Measurements from ENCODE around the gene KIAA1671. TPM values are rescaled to one million over a fixed set of nuclear protein-coding genes. Genes with fewer than 3 reads are reported as not detected.
"Not testable (repeated sequence)": the region's sequence is repeated elsewhere in the genome, so short reads cannot be mapped to it uniquely, and the experiment has no call there.

KIAA1671 gene
- total RNA-seq, 2 experiments from 2014 or later: 25.4 to 27.0 TPM

GRCh38 chr22:25174156-25174887, 221.8 kb downstream of the KIAA1671 start:
- no peak for DNase-seq
- H3K36me3 Mint-ChIP-seq (ENCODE audit: low read depth): peaks cover 27% of the 10 kb centered on the region
- peaks cover 1% of the 10 kb centered on the region for H3K9me3 Mint-ChIP-seq
- H3K4me3 Mint-ChIP-seq: no peak overlapping the region
- H3K27me3 Mint-ChIP-seq: no peaks in the 10 kb centered on the region
- H3K27ac Mint-ChIP-seq: no peak overlapping the region
- H3K4me1 Mint-ChIP-seq: no peaks in the 10 kb centered on the region
- CTCF ChIA-PET: no interaction called here
- POLR2A ChIA-PET: no interaction called here

GRCh38 chr22:25174888-25175411, 222.4 kb downstream of the KIAA1671 start:
- POLR2A ChIA-PET: no interaction called here
- Mint-ChIP-seq H3K36me3 (ENCODE audit: low read depth) (peaks cover 33% of the 10 kb centered on the region), H3K4me3 (no peak overlapping the region), H3K9me3 (peaks cover 7% of the 10 kb centered on the region), H3K27me3 (no peaks in the 10 kb centered on the region), H3K27ac (no peak overlapping the region), H3K4me1 (no peaks in the 10 kb centered on the region)
- no peak for DNase-seq
- CTCF ChIA-PET: no interaction called here

GRCh38 chr22:25176175-25176574, 223.7 kb downstream of the KIAA1671 start:
- Mint-ChIP-seq H3K4me1 (no peaks in the 10 kb centered on the region), H3K4me3 (no peak overlapping the region), H3K36me3 (ENCODE audit: low read depth) (peaks cover 40% of the 10 kb centered on the region), H3K27me3 (no peaks in the 10 kb centered on the region), H3K27ac (no peak overlapping the region), H3K9me3 (peaks cover 7% of the 10 kb centered on the region)
- DNase-seq: no peak
- ChIA-PET POLR2A (no interaction called here), CTCF (interaction anchor here (0.7 kb wide), 1 partner anchor 24 kb away, joined by 3 read pairs; no protein-coding TSS in a partner anchor)

DNA sequence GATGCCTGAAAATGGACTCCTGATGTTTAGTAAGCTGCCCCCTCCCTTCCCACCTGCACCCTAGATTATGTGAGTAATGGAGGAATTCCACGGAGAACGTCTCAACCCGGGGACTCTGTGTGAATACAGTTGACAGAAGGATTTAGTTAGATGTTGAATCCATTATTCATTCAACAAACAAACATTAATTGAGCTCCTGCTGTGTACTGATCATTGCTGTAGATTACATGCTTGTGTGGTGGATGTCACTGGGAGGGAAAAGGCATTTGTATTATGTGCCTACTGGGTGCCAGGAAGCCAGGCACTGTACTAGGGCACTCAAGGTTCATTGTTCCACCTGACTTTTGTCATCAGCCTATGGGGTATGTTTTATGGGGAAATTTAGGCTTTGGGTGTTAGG, 224.3 kb downstream of the KIAA1671 start:
- CTCF ChIA-PET: interaction anchor here (0.7 kb wide), 1 partner anchor 24 kb away, joined by 3 read pairs; no protein-coding TSS in a partner anchor

GRCh38 chr22:25177226-25177625, 224.7 kb downstream of the KIAA1671 start:
- ChIA-PET CTCF (no interaction called here), POLR2A (no interaction called here)
- Mint-ChIP-seq H3K27me3 (no peaks in the 10 kb centered on the region), H3K4me3 (no peak overlapping the region), H3K36me3 (ENCODE audit: low read depth) (peaks cover 41% of the 10 kb centered on the region), H3K9me3 (peaks cover 7% of the 10 kb centered on the region), H3K4me1 (no peaks in the 10 kb centered on the region), H3K27ac (no peak overlapping the region)
- DNase-seq: no peak

More for the DNA sequence above, 224.3 kb downstream of the KIAA1671 start:
- H3K27me3 Mint-ChIP-seq: no peaks in the 10 kb centered on the region
- H3K27ac Mint-ChIP-seq: no peak overlapping the region
- H3K4me1 Mint-ChIP-seq: no peaks in the 10 kb centered on the region
- no peak for DNase-seq
- no peak overlapping the region for H3K4me3 Mint-ChIP-seq
- peaks cover 41% of the 10 kb centered on the region for H3K36me3 Mint-ChIP-seq (ENCODE audit: low read depth)
- H3K9me3 Mint-ChIP-seq: peaks cover 7% of the 10 kb centered on the region
- POLR2A ChIA-PET: no interaction called here

- ChIA-PET POLR2A (no interaction called here), CTCF (no interaction called here)
- no peak overlapping the region for H3K4me3 Mint-ChIP-seq
- peaks cover 44% of the 10 kb centered on the region for H3K36me3 Mint-ChIP-seq (ENCODE audit: low read depth)
- no peak for DNase-seq
- H3K27me3 Mint-ChIP-seq: no peaks in the 10 kb centered on the region
- H3K4me1 Mint-ChIP-seq: no peaks in the 10 kb centered on the region
- peaks cover 7% of the 10 kb centered on the region for H3K9me3 Mint-ChIP-seq
- no peak overlapping the region for H3K27ac Mint-ChIP-seq
Measured at GRCh38 chr22:25177895-25178294, 225.4 kb downstream of the KIAA1671 start.

DNA sequence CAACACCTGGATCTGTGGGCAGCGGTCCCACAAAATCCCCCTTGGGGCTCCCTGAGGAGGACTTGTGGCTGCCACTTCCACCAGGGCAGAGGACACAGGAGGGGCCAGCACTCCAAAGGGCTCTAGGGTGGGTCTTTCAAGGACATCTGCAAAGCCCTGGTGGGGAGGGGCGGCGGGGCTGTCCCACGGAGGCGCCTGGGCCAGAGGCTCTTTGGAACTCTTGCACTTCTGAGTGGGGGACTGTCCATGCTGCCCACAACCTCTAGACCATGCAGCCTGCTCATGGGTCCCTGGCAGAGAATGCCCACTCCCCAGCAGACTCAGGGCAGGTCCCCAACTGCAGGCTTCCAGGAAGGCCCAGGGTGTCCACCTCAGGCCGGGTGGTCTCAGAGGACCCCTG, 225.8 kb downstream of the KIAA1671 start:
- peak overlapping the region; percentile 75 for H3K27ac Mint-ChIP-seq
- H3K4me1 Mint-ChIP-seq, CTCF ChIA-PET, DNase-seq, H3K9me3 Mint-ChIP-seq, POLR2A ChIA-PET, H3K27me3 Mint-ChIP-seq: not testable (repeated sequence)
- H3K4me3 Mint-ChIP-seq: peak overlapping the region; percentile 66
- H3K36me3 Mint-ChIP-seq (ENCODE audit: low read depth): peaks cover 44% of the 10 kb centered on the region

- POLR2A ChIA-PET, H3K27ac Mint-ChIP-seq: not testable (repeated sequence)
Measured at GRCh38 chr22:25178869-25179631, 226.5 kb downstream of the KIAA1671 start.

GRCh38 chr22:25182131-25183110, 229.9 kb downstream of the KIAA1671 start:
- H3K36me3 Mint-ChIP-seq (ENCODE audit: low read depth): peaks cover 38% of the 10 kb centered on the region
- H3K27me3 Mint-ChIP-seq: no peaks in the 10 kb centered on the region
- H3K27ac Mint-ChIP-seq: no peak overlapping the region
- DNase-seq: no peak
- H3K4me3 Mint-ChIP-seq: no peak overlapping the region
- H3K4me1 Mint-ChIP-seq: no peaks in the 10 kb centered on the region
- H3K9me3 Mint-ChIP-seq: peaks cover 7% of the 10 kb centered on the region
- ChIA-PET CTCF (no interaction called here), POLR2A (no interaction called here)

More at GRCh38 chr22:25178869-25179631, 226.5 kb downstream of the KIAA1671 start:
- peaks cover 44% of the 10 kb centered on the region for H3K36me3 Mint-ChIP-seq (ENCODE audit: low read depth)
- H3K27me3 Mint-ChIP-seq, DNase-seq, CTCF ChIA-PET, H3K4me3 Mint-ChIP-seq, H3K9me3 Mint-ChIP-seq, H3K4me1 Mint-ChIP-seq: not testable (repeated sequence)

- Mint-ChIP-seq H3K4me1 (no peaks in the 10 kb centered on the region), H3K27ac (no peak overlapping the region), H3K27me3 (no peaks in the 10 kb centered on the region), H3K9me3 (peaks cover 7% of the 10 kb centered on the region), H3K36me3 (ENCODE audit: low read depth) (peaks cover 28% of the 10 kb centered on the region), H3K4me3 (no peak overlapping the region)
- DNase-seq: no peak
- CTCF ChIA-PET: interaction anchor here (0.5 to 1.1 kb wide), 2 partner anchors 18 to 127 kb away, joined by 3 to 4 read pairs; no protein-coding TSS in a partner anchor
- POLR2A ChIA-PET: no interaction called here
Measured at GRCh38 chr22:25183949-25184619, 231.6 kb downstream of the KIAA1671 start.

DNA sequence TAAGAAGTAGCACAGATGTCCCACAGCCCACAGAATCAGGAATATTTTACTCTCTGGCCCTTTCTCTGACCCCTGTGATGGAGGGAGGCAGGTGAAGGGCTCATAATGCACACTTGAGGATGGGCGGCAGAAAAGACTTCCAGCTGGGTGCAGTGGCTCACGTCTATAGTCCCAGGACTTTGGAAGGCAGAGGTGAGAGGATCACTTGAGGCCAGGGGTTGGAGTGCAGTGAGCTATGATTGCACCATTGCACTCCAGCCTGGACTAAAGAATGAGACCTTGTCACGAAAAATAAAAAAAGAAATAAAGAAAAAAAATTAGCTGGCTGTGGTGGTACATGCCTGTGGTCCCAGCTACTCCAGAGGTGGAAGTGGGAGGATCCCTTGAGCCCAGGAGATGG, 233.6 kb downstream of the KIAA1671 start:
- no peak overlapping the region for H3K27ac Mint-ChIP-seq
- no peaks in the 10 kb centered on the region for H3K27me3 Mint-ChIP-seq
- no peaks in the 10 kb centered on the region for H3K4me1 Mint-ChIP-seq
- POLR2A ChIA-PET: no interaction called here
- peaks cover 13% of the 10 kb centered on the region for H3K36me3 Mint-ChIP-seq (ENCODE audit: low read depth)
- H3K4me3 Mint-ChIP-seq: no peak overlapping the region
- CTCF ChIA-PET: interaction anchor here (0.9 kb wide), 1 partner anchor 16 kb away, joined by 3 read pairs; no protein-coding TSS in a partner anchor
- no peaks in the 10 kb centered on the region for H3K9me3 Mint-ChIP-seq
- no peak for DNase-seq

- H3K36me3 Mint-ChIP-seq (ENCODE audit: low read depth): peaks cover 11% of the 10 kb centered on the region
- H3K9me3 Mint-ChIP-seq: no peaks in the 10 kb centered on the region
- CTCF ChIA-PET: no interaction called here
- no peaks in the 10 kb centered on the region for H3K4me1 Mint-ChIP-seq
- H3K4me3 Mint-ChIP-seq: no peak overlapping the region
- H3K27me3 Mint-ChIP-seq: no peaks in the 10 kb centered on the region
- H3K27ac Mint-ChIP-seq: no peak overlapping the region
- no peak for DNase-seq
- POLR2A ChIA-PET: no interaction called here
Measured at GRCh38 chr22:25187469-25187868, 235.0 kb downstream of the KIAA1671 start.

Measured in activated CD4-positive, alpha-beta T cell treated with anti-CD3 and anti-CD28 coated beads, Interleukin-2, amount 10 ng/mL, durations not matched to agents 7 days and 5 days (primary cell).